NCI-H1092 treated with DMSO at 0.1 percent for 48 hours (cell line): ENCODE measurements around the gene ATP9B.

Experiments used
- DNase-seq: peaks from one replicate; lab custom pipeline; 2025; lab: John Stamatoyannopoulos, UW

ATP9B gene

GRCh38 chr18:79427368-79428225, 358.4 kb downstream of the ATP9B start:
- DNase-seq: no peak
